Activated CD8-positive, alpha-beta memory T cell treated with anti-CD3 and anti-CD28 coated beads for 4 hours (primary cell): Measurements from ENCODE around the gene HS2ST1.
"Not testable (repeated sequence)": the region's sequence is repeated elsewhere in the genome, so short reads cannot be mapped to it uniquely, and the experiment has no call there.

ENCODE experiments used
- DNase-seq, 2 donors: peaks; one replicate each; pipeline ENCODE4 v3.0.0-alpha.2; 2020; ENCODE audit warnings: low read depth in 2 of 2

The HS2ST1 gene

GRCh38 chr1:86925742-86926141 is 11.3 kb downstream of the HS2ST1 start:
- no peak for DNase-seq

GRCh38 chr1:86926883-86927282 is 12.4 kb downstream of the HS2ST1 start:
- no peak for DNase-seq

DNA sequence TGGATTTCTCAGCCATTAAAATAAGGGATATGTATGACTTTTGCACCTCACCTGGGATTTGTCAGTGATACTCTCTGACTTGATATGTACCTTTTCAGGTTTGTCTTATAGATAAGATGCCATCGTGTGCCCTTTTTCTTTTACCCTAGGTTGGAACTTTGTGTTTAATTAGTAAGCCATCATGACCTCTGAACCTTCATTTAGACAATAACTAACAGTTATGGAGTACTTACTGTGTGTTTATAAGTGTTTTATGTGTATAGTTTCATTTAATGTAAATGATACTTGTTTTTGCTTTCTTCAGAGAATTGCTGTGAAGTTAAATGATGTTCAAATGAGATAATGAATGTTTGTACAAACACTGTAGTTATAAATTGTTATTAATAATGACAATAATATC is 14.4 kb downstream of the HS2ST1 start:
- no peak for DNase-seq

DNA sequence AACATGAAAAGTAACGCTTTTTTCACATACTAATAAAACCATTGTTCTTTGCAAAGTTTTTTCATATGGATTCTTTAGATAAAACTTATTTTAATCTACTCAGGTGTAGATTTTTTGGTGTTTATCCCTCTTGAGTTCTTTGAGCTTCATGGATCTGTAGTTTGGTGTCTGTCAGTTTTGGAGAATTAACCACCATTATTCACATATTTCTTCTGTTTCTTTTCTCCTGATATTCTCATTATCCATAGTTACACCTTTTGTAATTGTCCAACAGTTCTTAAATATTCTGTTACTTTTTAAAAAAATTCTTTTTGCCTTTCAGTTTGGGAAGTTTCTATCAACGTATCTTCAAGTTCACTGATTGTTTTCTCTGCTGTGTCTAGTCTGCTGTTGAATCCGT is 18.6 kb downstream of the HS2ST1 start:
- DNase-seq = no peak

DNA sequence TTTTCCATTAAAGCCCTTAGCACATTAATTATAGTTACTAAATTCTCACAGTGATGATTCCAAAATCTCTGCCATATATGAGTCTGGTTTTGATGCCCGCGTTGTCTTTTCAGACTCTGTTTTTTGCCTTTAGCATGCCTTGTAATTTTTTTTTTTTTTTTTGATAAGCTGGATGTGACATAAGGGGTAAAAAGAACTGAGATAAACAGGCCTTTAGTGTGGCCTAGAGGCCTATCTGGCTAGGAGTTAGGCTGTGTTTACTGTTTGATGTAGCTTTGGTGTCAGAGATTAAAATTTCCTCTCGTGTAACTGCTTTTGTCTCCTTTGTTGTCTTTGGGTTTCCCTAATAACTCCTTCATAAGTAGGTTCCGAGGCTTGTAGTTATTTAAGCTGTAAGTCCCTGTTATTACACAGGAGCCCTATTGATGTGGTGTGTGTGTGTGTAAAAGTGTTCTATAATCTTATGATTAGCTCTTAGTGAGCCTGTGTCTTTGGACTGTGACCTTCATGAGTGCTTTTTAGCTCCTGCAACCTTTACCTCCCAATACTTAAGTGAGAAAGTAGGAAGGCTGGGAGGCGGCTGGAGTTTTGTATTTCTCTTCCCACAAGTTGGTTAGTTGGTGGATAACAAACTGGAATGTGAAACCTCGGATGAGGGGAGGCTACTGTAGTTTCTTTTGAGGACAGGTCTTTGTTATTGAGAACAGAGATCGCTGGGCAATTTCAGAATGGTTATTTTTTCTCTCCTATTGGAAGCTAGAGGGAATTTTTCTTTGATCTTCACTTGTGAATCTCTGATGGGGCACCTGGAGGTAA is 19.3 kb downstream of the HS2ST1 start:
- DNase-seq = no peak

DNA sequence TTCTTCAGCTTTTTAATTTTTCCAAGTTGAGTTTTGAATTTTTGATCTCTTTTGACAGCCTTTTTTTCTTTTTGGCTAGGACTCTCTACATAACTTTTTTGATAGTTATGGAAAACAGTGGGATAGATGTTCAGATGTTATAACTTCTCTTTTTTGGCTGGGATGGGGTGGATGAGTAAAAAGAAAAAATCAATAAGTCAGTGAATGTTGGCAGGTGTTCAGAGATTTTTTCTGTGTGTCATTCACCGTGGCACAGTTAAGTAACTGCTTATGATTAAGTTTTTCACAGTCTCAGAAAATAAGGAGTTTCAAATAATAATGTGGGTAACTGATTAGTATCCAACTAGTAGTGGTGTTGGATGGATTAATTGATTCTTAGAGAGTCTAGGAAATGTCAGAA is 24.0 kb downstream of the HS2ST1 start:
- no peak for DNase-seq

DNA sequence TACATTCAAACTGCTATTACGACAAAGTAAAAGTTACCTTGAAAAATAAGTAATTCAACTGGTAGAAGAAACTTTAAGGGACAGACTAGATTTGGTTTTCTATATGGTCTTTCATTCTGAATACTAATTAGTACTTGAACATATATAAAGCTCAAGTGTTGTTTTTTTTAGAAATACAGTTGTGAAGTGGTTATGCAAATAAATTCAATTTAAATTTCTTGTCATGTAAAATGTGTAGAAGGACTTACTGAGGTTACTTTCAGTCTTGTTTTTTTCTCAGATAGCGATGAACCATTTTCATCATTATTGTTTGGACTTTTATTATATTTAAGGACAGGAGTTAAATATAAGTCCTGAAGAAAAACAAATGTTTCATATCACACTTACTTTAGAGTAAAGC is 24.4 kb downstream of the HS2ST1 start:
- no peak for DNase-seq

GRCh38 chr1:86939406-86939805 is 25.0 kb downstream of the HS2ST1 start:
- no peak for DNase-seq

DNA sequence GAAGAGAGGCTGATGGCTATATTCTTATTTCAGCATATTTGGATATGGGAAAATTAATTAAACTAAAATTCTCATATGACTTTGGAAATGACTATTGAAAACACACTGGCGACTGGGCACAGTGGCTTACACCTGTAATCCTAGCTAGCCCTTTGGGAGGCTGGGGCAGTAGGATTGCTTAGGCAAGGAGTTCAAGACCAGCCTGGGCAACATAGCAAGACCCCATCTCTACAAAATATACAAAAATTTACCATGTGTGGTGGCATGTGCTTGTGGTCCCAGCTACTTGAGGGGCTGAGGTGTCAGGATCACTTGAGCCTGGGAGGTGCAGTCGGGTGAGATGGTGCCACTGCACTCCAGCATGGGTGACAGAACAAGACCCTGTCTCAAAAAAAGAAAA is 26.2 kb downstream of the HS2ST1 start:
- no peak for DNase-seq

GRCh38 chr1:86942042-86942441 is 27.6 kb downstream of the HS2ST1 start:
- DNase-seq = no peak

- no peak for DNase-seq
Measured at GRCh38 chr1:86942743-86943142, 28.3 kb downstream of the HS2ST1 start.

- no peak for DNase-seq
Measured at GRCh38 chr1:86948212-86948611, 33.8 kb downstream of the HS2ST1 start.

- no peak for DNase-seq
Measured at GRCh38 chr1:86950712-86951419, 36.4 kb downstream of the HS2ST1 start.

DNA sequence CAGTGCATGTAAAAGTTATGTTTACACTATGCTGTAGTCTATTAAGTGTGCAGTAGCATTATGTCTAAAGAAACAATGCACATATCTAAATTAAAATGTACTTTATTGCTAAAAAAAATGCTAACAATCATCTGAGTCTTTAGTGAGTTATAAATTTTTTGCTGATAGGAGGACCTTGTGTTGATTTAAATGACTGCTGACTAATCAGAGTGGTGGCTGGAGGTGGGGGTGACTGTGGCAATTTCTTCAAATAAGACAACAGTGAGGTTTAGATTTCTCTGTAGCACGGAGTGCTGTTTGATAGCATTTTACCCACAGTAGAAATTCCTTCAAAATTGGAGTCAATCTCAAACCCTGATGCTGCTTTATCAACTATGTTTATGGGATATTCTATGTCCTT is 37.0 kb downstream of the HS2ST1 start:
- no peak for DNase-seq

- no peak for DNase-seq
Measured at GRCh38 chr1:86953167-86953566, 38.7 kb downstream of the HS2ST1 start.

DNA sequence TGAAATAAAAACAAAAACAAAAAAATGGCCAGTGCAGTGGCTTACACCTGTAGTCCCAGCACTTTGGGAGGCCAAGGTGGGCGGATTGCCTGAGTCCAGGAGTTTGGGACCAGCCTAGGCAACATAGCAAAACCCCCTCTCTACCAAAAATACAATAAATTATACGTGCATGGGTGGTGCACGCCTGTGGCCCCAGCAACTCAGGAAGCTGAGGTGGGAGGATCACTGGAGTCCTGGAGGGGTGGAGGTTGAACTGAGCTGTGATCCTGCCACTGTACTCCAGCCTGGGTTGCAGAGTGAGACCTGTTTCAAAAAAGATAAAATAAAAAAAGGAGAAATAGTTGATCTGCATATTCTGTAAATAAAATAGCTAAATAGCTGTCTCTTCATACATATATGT is 41.2 kb downstream of the HS2ST1 start:
- DNase-seq = no peak

DNA sequence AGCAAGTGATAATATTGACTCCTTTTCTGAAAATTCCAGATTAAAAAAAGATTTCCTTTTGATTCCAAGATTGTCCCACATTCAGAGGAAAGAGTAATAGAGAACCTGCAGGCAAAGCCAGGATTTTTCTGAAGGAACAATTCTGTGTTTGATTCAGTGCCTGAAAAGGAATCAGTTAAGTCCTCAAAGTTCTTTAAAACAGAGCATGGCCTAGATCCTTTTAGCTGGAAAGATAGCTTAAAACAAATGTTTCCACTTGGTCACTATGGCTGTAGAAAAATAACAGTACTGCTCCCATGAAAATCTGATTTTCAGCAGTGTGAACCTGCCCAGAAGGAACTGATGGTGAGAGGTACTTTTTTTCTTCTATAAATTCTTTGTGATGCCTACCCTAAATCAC is 41.8 kb downstream of the HS2ST1 start:
- DNase-seq = no peak

DNA sequence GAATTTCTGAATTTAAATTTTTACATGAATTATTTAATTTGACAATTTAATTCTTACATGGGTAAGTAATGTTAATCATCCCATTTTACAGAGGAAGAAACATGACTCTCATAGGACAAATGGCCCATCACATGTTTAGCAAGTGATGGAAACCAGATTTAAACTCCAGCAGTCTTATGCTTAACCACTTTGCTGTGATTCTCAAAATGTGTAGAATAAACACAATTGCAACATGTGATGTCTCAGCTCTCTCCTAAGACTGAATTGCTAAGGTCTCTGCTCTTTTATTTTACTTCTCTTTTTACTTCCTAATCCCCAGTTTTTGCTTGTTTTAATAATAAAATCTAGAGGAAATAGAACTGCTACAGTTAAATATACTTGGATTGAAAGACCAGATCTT is 42.8 kb downstream of the HS2ST1 start:
- no peak for DNase-seq

DNA sequence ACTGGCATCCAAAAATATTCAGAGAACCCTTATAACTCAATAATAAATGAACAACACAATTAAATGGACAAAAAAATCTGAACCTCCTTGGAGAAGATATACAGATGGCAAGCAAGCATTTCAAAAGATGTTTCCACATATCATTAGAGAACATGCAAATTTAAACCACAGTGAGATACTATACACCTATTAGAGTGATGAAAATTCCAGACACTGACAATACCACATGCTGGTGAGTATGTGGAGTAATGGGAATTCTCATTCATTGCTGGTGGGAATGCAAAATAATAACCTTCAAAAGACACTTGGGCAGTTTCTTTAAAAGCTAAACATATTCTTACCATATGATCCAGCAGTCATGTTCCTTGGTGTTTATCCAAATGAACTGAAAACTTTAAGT is 46.1 kb downstream of the HS2ST1 start:
- DNase-seq = no peak

DNA sequence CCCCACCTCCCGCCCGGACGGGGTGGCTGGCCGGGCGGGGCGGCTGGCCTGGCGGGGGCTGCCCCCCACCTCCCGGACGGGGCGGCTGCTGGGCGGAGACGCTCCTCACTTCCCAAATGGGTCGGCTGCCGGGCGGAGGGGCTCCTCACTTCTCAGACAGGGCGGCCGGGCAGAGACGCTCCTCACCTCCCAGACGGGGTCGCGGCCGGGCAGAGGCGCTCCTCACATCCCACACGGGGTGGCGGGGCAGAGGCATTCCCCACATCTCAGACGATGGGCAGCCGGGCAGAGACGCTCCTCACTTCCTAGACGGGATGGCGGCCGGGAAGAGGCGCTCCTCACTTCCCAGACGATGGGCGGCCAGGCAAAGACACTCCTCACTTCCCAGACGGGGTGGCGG is 49.4 kb downstream of the HS2ST1 start:
- DNase-seq = not testable (repeated sequence)

GRCh38 chr1:86965012-86965826 is 50.8 kb downstream of the HS2ST1 start:
- no peak for DNase-seq

DNA sequence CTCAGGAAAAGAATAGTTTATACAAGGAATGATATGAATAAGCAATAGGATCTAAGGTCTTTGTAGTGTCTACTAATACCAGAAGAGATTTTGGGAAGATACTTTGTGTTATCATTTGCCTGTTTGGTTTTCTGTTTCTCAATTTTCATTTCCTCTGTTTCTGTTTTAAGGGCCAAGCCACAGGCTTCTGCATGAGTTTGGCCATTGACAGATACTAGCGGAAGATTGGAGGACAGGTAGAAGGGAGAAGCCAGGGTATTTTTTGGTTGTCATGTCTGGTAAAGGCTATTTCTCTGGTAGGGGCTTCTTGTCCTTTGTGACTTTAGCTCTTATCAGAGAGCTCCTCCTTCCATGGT is 51.4 kb downstream of the HS2ST1 start:
- no peak for DNase-seq

GRCh38 chr1:86970938-86971337 is 56.5 kb downstream of the HS2ST1 start:
- no peak for DNase-seq
